Testis (tissue), 3 donors: Measurements from ENCODE around the gene CHRNB2. TPM values are rescaled to one million over a fixed set of nuclear protein-coding genes. Genes with fewer than 3 reads are reported as not detected.

Source experiments
- DNase-seq: peaks from one replicate; pipeline ENCODE4 v3.0.0-alpha.2; 2019
- H3K27ac ChIP-seq, 2 donors: fragments of 200-600 bp; sonication (generic); one replicate each; pipeline ENCODE4 v1.5.1; 2019
- H3K27me3 ChIP-seq: fragments of 200-600 bp; sonication (generic); one replicate; pipeline ENCODE4 v1.5.1; 2019
- H3K36me3 ChIP-seq: fragments of 200-600 bp; sonication (generic); one replicate; pipeline ENCODE4 v1.5.1; 2017; ENCODE audit warnings: low read depth; ENCODE audit errors: missing control alignments
- H3K4me1 ChIP-seq: fragments of 200-600 bp; sonication (generic); one replicate; pipeline ENCODE4 v1.5.1; 2019
- H3K4me3 ChIP-seq, 2 donors: fragments of 200-600 bp; sonication (generic); one replicate each; pipeline ENCODE4 v1.5.1; 2017 to 2019
- H3K9me3 ChIP-seq: fragments of 200-600 bp; sonication (generic); one replicate; pipeline ENCODE4 v1.5.1; 2017
- POLR2A ChIP-seq: fragments of 450-650 bp; IDR thresholded peaks from one replicate; pipeline ENCODE4 v1.6.1; 2017; ENCODE audit warnings: antibody characterized with exemption, mild to moderate bottlenecking, moderate library complexity
- WGBS, 2 donors: methylation state at CpG; one replicate each; pipeline ENCODE4 v1.1.5; 2018; 5-methylcytosine and 5-hydroxymethylcytosine counted together
- intact Hi-C: fragments of 100-400 bp; cut with DNase I; formaldehyde crosslinking; loops from one replicate; pipeline ENCODE4 v1.15.1; 2023; ENCODE audit warnings: low total_unique reads
- polyA plus RNA-seq: library from polyadenylated mRNA; stranded (reverse); fragments of 350-450 nt; fragmentation: Illumina TruSeq; extraction: RNeasy Lipid Tissue Mini Kit (QIAGEN cat#74804); gene quantifications from one replicate; pipeline ENCODE4 v1.2.3, GENCODE V29; 2014; ENCODE audit warnings: low read depth, low replicate concordance; ENCODE audit not compliant: insufficient read depth
- total RNA-seq, 2 donors: library from RNA; depleted of rRNA; stranded (reverse); fragments of >200 nt; gene quantifications; one replicate each; pipeline ENCODE4 v1.2.3, GENCODE V29; 2016
- TF ChIP-seq, protein P1 (sequence below), 3 experiments: fragments of 450-650 bp in 2 of 3; fragments of 200-600 bp in 1 of 3; sonication (generic) in 1 of 3; IDR thresholded peaks; one replicate each; pipeline ENCODE4 v1.5.1; 2016 to 2019; ENCODE audit warnings: antibody characterized with exemption in 3 of 3, mild to moderate bottlenecking in 2 of 3, moderate library complexity in 1 of 3

Gene CHRNB2
- total and polyA plus RNA-seq, 3 donors from 2014 or later, result 1.2 to 1.3 (median 1.3) TPM

DNA sequence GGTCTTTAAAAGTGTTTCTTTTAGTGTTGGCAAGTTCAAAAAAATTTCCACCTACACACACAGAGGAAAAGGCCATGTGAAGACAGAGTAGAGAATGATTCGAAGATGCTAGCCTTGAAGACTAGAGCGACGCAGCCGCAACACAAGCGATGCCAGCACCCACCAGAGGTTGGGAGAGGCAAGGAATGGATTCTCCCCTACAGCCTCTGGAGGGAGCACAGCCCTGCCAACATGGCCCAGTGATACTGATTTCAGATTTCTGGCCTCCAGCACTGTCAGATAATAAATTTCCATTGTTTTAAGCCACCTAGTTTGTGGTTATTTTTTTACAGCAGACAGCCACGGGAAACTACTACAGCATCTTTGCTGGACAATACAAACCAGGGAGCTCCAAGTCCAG lies 47.3 kb downstream of the CHRNB2 start:
- intact Hi-C loops, result no loop called here
- Histone ChIP-seq H3K4me3 (no peak overlapping the region), H3K4me1 (peaks cover 6% of the 10 kb centered on the region), H3K27ac (no peak overlapping the region), H3K36me3 (no peaks in the 10 kb centered on the region), H3K27me3 (no peaks in the 10 kb centered on the region), H3K9me3 (no peaks in the 10 kb centered on the region)
- peak; percentile 39 for DNase-seq
- WGBS, 2 donors, result 46 to 74% methylated on average over 6 of the region's 6 CpGs
- TF ChIP-seq POLR2A, result no peak

DNA sequence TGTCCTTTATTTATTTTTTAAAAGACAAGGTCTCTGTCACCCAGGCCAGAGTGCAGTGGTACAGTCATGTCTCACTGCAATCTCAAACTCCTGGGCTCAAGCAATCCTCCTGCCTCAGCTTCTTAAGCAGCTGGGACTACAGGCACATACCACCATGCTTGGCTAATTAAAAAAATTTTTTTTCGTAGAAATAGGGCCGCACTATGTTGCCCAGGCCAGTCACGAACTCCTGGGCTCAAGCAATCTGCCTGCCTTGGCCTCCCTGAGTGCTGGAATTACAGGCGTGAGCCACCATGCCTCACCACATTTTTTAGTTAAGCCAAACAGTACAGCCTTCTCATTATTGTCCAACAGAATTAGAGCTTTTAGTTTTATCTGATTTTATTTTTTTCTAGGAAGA lies 47.8 kb downstream of the CHRNB2 start:
- Histone ChIP-seq H3K4me3 (no peak overlapping the region), H3K9me3 (no peaks in the 10 kb centered on the region), H3K27ac (no peak overlapping the region), H3K36me3 (no peaks in the 10 kb centered on the region), H3K27me3 (no peaks in the 10 kb centered on the region), H3K4me1 (peaks cover 3% of the 10 kb centered on the region)
- DNase-seq, result no peak
- TF ChIP-seq, protein P1, sequence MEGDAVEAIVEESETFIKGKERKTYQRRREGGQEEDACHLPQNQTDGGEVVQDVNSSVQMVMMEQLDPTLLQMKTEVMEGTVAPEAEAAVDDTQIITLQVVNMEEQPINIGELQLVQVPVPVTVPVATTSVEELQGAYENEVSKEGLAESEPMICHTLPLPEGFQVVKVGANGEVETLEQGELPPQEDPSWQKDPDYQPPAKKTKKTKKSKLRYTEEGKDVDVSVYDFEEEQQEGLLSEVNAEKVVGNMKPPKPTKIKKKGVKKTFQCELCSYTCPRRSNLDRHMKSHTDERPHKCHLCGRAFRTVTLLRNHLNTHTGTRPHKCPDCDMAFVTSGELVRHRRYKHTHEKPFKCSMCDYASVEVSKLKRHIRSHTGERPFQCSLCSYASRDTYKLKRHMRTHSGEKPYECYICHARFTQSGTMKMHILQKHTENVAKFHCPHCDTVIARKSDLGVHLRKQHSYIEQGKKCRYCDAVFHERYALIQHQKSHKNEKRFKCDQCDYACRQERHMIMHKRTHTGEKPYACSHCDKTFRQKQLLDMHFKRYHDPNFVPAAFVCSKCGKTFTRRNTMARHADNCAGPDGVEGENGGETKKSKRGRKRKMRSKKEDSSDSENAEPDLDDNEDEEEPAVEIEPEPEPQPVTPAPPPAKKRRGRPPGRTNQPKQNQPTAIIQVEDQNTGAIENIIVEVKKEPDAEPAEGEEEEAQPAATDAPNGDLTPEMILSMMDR (IDR thresholded peaks at IDR 0.05), result no peak
- TF ChIP-seq POLR2A, result no peak
- intact Hi-C loops, result no loop called here
- WGBS, 2 donors, result 89 to 93% methylated on average over 4 of the region's 4 CpGs

DNA sequence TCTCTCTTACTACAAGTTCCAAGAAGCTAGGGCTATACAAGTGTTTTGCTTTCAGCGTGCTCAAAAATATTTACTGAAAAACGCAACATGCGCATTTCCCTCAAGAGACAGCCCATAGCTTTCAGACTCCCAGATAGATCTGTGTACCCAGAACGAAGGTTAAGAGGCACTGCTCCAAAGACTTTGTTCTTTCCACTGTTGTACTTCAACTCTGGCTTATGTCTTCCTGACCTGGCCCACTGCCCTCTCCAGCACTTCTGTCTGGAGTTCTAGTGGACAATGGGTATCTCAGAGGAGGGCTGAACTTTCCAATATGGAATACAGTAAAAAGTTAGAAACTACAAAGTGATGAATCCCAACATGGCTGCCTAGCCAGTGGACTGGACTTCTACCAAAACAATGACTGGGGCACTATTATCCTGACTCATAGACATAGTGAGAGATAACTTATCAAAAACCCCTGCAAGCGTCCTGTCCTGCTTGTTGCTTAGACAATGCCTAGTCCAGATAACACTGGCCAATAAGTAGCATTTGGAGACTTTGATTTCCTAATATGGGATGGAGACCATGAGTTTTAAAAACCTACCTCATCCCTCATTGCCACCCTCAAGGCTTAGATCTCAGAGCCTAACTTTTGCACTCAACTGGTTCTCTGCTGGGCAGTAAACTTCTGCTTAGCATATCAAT lies 49.2 kb downstream of the CHRNB2 start:
- no peak for DNase-seq
- Histone ChIP-seq H3K9me3 (no peaks in the 10 kb centered on the region), H3K4me1 (peaks cover 3% of the 10 kb centered on the region), H3K36me3 (no peaks in the 10 kb centered on the region), H3K27me3 (no peaks in the 10 kb centered on the region), H3K27ac (no peak overlapping the region), H3K4me3 (no peak overlapping the region)
- intact Hi-C loops, result no loop called here
- 76 to 88% methylated on average over 5 of the region's 5 CpGs for WGBS, 2 donors
- no peak for TF ChIP-seq POLR2A
- TF ChIP-seq, protein P1 (IDR thresholded peaks at IDR 0.05), result no peak

DNA sequence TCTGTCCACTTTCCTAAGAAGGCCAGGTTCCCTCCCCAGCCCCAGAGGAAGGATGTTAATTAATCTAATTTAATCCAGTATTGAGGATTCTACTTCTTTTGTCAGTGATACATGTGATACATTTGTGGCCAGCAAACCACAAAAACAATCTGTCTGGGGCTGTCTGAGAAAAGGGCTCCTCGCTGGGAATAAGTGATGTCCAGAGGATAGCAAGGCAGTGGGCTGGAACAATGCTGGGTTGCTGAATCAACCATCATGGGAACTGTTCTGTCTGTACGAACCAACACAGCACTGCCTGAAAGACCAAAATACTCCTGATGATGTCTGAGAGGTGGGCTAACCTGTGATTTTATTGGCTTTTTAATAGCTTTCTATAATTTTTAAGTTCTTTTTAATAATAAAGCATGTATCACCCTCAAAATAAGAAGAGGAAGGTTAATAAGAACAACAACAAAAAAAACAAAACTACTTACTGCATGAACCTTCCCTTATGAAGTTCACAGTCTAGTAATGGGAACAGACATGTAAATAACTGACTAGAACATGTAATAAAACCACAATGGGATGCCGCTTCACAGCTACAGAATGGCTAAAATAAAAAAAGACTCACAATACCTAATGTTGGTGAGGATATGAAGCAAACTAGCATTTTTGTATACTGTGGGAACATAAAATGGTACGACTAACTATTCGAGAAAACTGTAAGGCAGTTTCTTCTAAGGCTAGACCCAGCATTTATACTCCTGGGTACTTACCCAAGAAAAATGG lies 51.8 kb downstream of the CHRNB2 start:
- Histone ChIP-seq H3K9me3 (no peaks in the 10 kb centered on the region), H3K4me3 (no peak overlapping the region), H3K36me3 (no peaks in the 10 kb centered on the region), H3K4me1 (peaks cover 3% of the 10 kb centered on the region), H3K27me3 (no peaks in the 10 kb centered on the region), H3K27ac (no peak overlapping the region)
- WGBS, 2 donors, result 87 to 88% methylated on average over 5 of the region's 5 CpGs
- intact Hi-C loops, result no loop called here
- TF ChIP-seq, protein P1 (IDR thresholded peaks at IDR 0.05), result no peak
- TF ChIP-seq POLR2A, result no peak
- no peak for DNase-seq

DNA sequence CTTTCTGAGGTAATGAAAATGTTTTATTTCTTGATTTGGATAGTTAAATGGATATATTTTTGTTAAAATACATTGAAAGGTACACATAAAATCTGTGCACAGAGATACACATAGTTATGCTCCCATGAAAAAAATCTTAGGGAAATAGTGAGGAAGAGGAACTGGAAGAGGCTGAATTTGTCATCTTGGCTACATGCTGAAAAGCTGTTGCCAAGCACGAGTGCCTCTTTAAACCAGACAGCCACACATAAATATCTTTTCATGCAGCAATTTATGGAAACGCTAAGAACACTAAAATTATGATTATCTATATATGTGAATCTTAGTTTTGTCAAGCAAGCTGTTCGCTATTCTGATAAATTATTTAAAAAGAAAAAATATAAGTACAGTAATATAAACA lies 53.2 kb downstream of the CHRNB2 start:
- Histone ChIP-seq H3K27ac (no peak overlapping the region), H3K4me3 (no peak overlapping the region), H3K27me3 (no peaks in the 10 kb centered on the region), H3K36me3 (no peaks in the 10 kb centered on the region), H3K4me1 (no peaks in the 10 kb centered on the region), H3K9me3 (no peaks in the 10 kb centered on the region)
- intact Hi-C loops, result no loop called here
- no peak for DNase-seq
- TF ChIP-seq, protein P1 (IDR thresholded peaks at IDR 0.05), result no peak
- TF ChIP-seq POLR2A, result no peak
- 71 to 76% methylated on average over 3 of the region's 3 CpGs for WGBS, 2 donors
